SU-DHL-6 (cell line): Measurements from ENCODE around the gene AVEN.

Experiments used
- H2AFZ ChIP-seq: fragments of 200-600 bp; sonication (generic); 2 replicates; pipeline ENCODE4 v1.6.1; 2014; ENCODE audit warnings: low read depth, mild to moderate bottlenecking, moderate library complexity, mixed read lengths, antibody characterized with exemption, low read length; ENCODE audit not compliant: severe bottlenecking
- H3F3A ChIP-seq: fragments of 200-600 bp; shearing (Covaris generic); 2 replicates; pipeline ENCODE4 v1.6.0; 2016; ENCODE audit warnings: antibody characterized with exemption, mild to moderate bottlenecking; ENCODE audit not compliant: insufficient read depth
- H3K27ac ChIP-seq: fragments of 200-600 bp; sonication (generic); 2 replicates; pipeline ENCODE4 v1.5.1; 2016; ENCODE audit warnings: low read depth, mild to moderate bottlenecking, low read length, moderate library complexity, mixed read lengths
- H3K27me3 ChIP-seq: fragments of 200-600 bp; sonication (generic), shearing (Covaris generic); 2 replicates; pipeline ENCODE4 v1.6.0; 2014; ENCODE audit warnings: mild to moderate bottlenecking, low read length
- H3K36me3 ChIP-seq: fragments of 200-600 bp; sonication (generic); 2 replicates; pipeline ENCODE4 v1.6.1; 2014; ENCODE audit warnings: mild to moderate bottlenecking, low read length, mixed read lengths
- H3K4me2 ChIP-seq: fragments of 300-600, 200-600 bp; shearing (Covaris generic), sonication (generic); 2 replicates; pipeline ENCODE4 v1.6.0; 2014; ENCODE audit warnings: low read length, low read depth, mild to moderate bottlenecking; ENCODE audit not compliant: poor library complexity, severe bottlenecking
- H3K4me3 ChIP-seq: fragments of 200-600 bp; sonication (generic); 2 replicates; pipeline ENCODE4 v1.5.1; 2014; ENCODE audit warnings: antibody characterized with exemption, low read length, mild to moderate bottlenecking, mixed read lengths; ENCODE audit not compliant: insufficient read depth, poor library complexity, severe bottlenecking
- H3K79me2 ChIP-seq: fragments of 200-600 bp; sonication (generic); 2 replicates; pipeline ENCODE4 v1.6.1; 2014; ENCODE audit warnings: mild to moderate bottlenecking, low read length, moderate library complexity; ENCODE audit not compliant: insufficient read depth
- H3K9ac ChIP-seq: fragments of 200-600 bp; sonication (generic); 2 replicates; pipeline ENCODE4 v1.7.0; 2014; ENCODE audit warnings: mild to moderate bottlenecking, low read length
- H3K9me2 ChIP-seq: fragments of 200-600 bp; sonication (generic); replicated peaks from 2 replicates; pipeline ENCODE4 v1.6.1; 2014; ENCODE audit warnings: low read length; ENCODE audit not compliant: insufficient read depth
- H3K9me3 ChIP-seq: fragments of 200-600 bp; sonication (generic); 2 replicates; pipeline ENCODE4 v1.6.1; 2014; ENCODE audit warnings: low read length, mixed read lengths; ENCODE audit not compliant: insufficient read depth
- H4K20me1 ChIP-seq: fragments of 200-600 bp; sonication (generic); 2 replicates; pipeline ENCODE4 v1.6.1; 2014; ENCODE audit warnings: low read depth, mild to moderate bottlenecking, antibody characterized with exemption, low read length, moderate library complexity, mixed read lengths
- EZH2phosphoT487 ChIP-seq: fragments of 200-600 bp; sonication (generic), shearing (Covaris generic); conservative IDR thresholded peaks from 2 replicates; pipeline ENCODE4 v1.6.1; 2018; ENCODE audit warnings: mild to moderate bottlenecking, antibody characterized with exemption, low read length, moderate library complexity, mixed read lengths
- TF ChIP-seq, protein P1 (sequence below): fragments of 200-600 bp; sonication (generic); IDR thresholded peaks from one replicate; pipeline ENCODE4 v1.5.1; 2017; ENCODE audit warnings: antibody characterized with exemption, mild to moderate bottlenecking, low read length, moderate library complexity; ENCODE audit not compliant: insufficient read depth, poor library complexity, severe bottlenecking

Gene AVEN

DNA sequence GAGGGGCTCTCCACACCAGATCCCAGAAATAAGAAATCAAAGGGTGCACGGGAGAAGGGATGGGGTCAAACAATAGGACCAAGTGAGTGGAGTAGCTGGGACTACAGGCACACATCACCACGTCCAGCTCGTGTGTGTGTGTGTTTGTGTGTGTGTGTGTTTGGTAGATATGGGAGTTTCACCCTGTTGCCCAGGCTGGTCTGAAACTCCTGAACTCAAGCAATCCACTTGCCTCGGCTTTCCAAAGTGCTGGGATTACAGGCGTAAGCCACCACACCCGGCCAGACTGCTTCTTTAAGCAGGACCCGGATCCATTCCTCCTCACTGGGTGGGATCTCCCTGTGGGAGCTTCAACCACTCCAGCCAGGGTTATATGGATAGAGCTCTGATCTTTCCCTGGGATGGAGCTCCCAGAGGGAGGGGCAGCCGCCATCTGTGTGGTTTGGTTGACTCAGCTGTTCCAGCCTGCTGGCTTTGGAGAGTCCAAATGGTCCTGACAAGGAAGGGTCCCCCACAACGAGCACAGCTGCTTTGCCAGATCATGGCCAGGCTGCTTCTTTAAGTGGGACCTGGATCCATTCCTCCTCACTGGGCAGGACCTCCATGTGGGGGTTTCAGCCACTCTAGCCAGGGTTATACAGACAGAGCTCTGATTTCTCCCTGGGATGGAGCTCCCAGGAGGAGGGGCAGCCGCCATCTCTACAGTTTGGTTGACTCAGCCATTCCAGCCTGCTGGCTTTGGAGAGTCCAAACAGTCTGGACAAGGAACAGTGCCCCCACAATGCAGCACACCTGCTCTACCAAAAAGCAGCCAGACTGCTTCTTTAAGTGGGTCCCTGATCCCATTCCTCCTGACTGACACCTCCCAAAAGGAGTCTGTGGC, 9.1 kb upstream of the AVEN start:
- H3K4me2 ChIP-seq = no peak overlapping the region
- no peaks in the 10 kb centered on the region for H3K79me2 ChIP-seq
- H3K9me2 ChIP-seq = no peaks in the 10 kb centered on the region
- H3K9ac ChIP-seq = no peak overlapping the region
- no peaks in the 10 kb centered on the region for H4K20me1 ChIP-seq
- H3K36me3 ChIP-seq = 0 out of 2 replicates have a peak, but pooled peaks cover 3% of the 10 kb centered on the region
- H2AFZ ChIP-seq = no peak overlapping the region
- no peaks in the 10 kb centered on the region for H3K9me3 ChIP-seq
- TF ChIP-seq, protein P1, sequence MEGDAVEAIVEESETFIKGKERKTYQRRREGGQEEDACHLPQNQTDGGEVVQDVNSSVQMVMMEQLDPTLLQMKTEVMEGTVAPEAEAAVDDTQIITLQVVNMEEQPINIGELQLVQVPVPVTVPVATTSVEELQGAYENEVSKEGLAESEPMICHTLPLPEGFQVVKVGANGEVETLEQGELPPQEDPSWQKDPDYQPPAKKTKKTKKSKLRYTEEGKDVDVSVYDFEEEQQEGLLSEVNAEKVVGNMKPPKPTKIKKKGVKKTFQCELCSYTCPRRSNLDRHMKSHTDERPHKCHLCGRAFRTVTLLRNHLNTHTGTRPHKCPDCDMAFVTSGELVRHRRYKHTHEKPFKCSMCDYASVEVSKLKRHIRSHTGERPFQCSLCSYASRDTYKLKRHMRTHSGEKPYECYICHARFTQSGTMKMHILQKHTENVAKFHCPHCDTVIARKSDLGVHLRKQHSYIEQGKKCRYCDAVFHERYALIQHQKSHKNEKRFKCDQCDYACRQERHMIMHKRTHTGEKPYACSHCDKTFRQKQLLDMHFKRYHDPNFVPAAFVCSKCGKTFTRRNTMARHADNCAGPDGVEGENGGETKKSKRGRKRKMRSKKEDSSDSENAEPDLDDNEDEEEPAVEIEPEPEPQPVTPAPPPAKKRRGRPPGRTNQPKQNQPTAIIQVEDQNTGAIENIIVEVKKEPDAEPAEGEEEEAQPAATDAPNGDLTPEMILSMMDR = no peak
- TF ChIP-seq EZH2phosphoT487 = no peak
- H3K4me3 ChIP-seq = no peak overlapping the region
- H3K27ac ChIP-seq = no peak overlapping the region
- no peaks in the 10 kb centered on the region for H3F3A ChIP-seq
- no peaks in the 10 kb centered on the region for H3K27me3 ChIP-seq

DNA sequence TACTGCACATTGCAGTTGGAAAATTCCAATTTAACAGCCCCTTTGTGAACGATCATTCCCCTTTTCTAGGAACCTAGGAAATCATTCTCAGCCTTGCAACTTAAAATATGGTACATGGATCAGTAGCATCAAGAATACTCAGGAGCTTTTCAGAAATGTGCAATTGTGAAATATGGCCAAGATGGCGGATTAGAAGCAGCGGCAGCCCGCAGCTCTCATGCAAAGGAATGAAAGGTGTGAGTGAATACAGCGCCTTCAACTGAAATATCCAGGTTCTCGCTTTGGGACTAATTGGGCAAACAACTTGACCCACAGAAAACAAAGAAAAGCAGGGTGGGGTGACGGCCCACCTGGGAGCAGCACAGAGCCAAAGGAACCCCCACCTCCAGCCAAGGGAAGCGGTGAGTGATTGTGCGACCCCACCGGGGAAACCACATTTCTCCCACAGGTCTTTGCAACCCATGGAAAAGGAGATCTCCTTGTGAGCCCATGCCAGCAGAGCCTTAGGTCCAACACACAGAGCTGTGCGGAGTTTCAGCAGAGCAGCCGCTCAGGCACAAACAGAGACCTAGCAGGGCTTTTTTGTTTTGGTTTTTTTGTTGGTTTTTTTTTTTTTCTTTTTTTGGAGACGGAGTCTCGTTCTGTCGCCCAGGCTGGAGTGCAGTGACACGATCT, 7.6 kb upstream of the AVEN start:
- H3K4me3 ChIP-seq = no peak overlapping the region
- no peak overlapping the region for H2AFZ ChIP-seq
- no peak for TF ChIP-seq EZH2phosphoT487
- TF ChIP-seq, protein P1 = no peak

DNA sequence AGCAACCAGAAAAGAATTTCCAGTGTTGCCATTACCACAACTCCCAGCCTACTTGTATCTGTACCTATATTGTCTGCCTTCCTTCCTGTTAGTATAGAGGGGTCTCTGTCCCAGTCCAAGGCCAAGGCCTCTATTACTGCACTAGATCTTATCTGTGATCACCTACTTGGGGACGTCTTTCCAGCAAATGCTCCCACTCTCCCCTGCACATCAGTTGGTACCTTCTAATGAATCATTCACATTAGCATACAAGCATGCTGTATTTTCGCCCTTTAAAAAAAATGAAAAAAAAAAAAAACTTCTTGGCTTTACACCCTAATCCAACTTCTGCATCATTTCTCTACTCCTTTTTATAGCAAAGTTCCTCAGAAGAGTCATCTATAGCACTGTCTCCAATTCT, 4.8 kb upstream of the AVEN start:
- Histone ChIP-seq H3K79me2 (no peaks in the 10 kb centered on the region), H3K4me3 (no peak overlapping the region), H3K9me2 (no peaks in the 10 kb centered on the region), H3K4me2 (no peak overlapping the region), H3K9me3 (no peaks in the 10 kb centered on the region), H3F3A (peaks cover 15% of the 10 kb centered on the region), H3K27me3 (no peaks in the 10 kb centered on the region), H3K9ac (no peak overlapping the region), H3K27ac (no peak overlapping the region), H2AFZ (no peak overlapping the region), H3K36me3 (no peaks in the 10 kb centered on the region), H4K20me1 (no peaks in the 10 kb centered on the region)
- TF ChIP-seq EZH2phosphoT487 = no peak
- TF ChIP-seq, protein P1 = no peak

More for the DNA sequence above, 7.6 kb upstream of the AVEN start:
- H3K9ac ChIP-seq = no peak overlapping the region
- H3F3A ChIP-seq = no peaks in the 10 kb centered on the region
- 0 out of 2 replicates have a peak, but pooled peaks cover 3% of the 10 kb centered on the region for H3K36me3 ChIP-seq
- H3K27ac ChIP-seq = no peak overlapping the region
- no peak overlapping the region for H3K4me2 ChIP-seq
- no peaks in the 10 kb centered on the region for H3K79me2 ChIP-seq
- no peaks in the 10 kb centered on the region for H3K9me3 ChIP-seq
- H4K20me1 ChIP-seq = no peaks in the 10 kb centered on the region
- H3K27me3 ChIP-seq = no peaks in the 10 kb centered on the region
- no peaks in the 10 kb centered on the region for H3K9me2 ChIP-seq
